BJ (cell line): Measurements from ENCODE around the gene ZNF205. TPM values are rescaled to one million over a fixed set of nuclear protein-coding genes. Genes with fewer than 3 reads are reported as not detected.
"Not testable (repeated sequence)": the region's sequence is repeated elsewhere in the genome, so short reads cannot be mapped to it uniquely, and the experiment has no call there.

Source experiments
- CTCF ChIA-PET: fragments of 350-600 bp; formaldehyde crosslinking; extraction: SDS; loops from one replicate; lab custom pipeline; 2021; ENCODE audit warnings: antibody characterized with exemption, inconsistent platforms; lab: Yijun Ruan, JAX
- POLR2A ChIA-PET: fragments of 300-600 bp; sonication (Branson Sonifier 250); formaldehyde crosslinking; extraction: SDS; loops from one replicate; lab custom pipeline; 2021; ENCODE audit warnings: antibody characterized with exemption; lab: Charles Lee
- DNase-seq: peaks from one replicate; pipeline ENCODE4 v3.0.0-alpha.2; 2011; ENCODE audit warnings: low read depth
- H3K27me3 ChIP-seq: 2 replicates; pipeline ENCODE4 v1.6.0; 2011; ENCODE audit warnings: low read length; ENCODE audit not compliant: control insufficient read depth, insufficient read depth
- H3K36me3 ChIP-seq: 2 replicates; pipeline ENCODE4 v1.5.1; 2011; ENCODE audit warnings: low read length; ENCODE audit not compliant: control insufficient read depth, insufficient read depth
- H3K4me3 ChIP-seq: 2 replicates; pipeline ENCODE4 v1.5.1; 2011; ENCODE audit warnings: low read depth, mild to moderate bottlenecking, control low read depth, low read length
- polyA plus RNA-seq: library from polyadenylated mRNA; depleted of rRNA; stranded (reverse); fragments of >200 nt; gene quantifications from 2 replicates; pipeline ENCODE4 v1.2.3, GENCODE V29; 2011; rRNA removed
- small RNA-seq: library from RNA; depleted of rRNA; stranded (forward); fragments of <200 nt; gene quantifications from one replicate; pipeline ENCODE3, GENCODE V24; 2012; ENCODE audit warnings: low replicate concordance, low read depth; ENCODE audit not compliant: insufficient read length
- TF ChIP-seq, protein P1 (sequence below): IDR thresholded peaks from 2 replicates; pipeline ENCODE4 v1.5.1; 2011; ENCODE audit warnings: low read depth, mild to moderate bottlenecking, control low read depth, inconsistent platforms, low read length, moderate library complexity; ENCODE audit not compliant: insufficient read depth

Gene ZNF205
- polyA plus RNA-seq, 1 experiment = 9.0 TPM

- ChIA-PET POLR2A (no interaction called here), CTCF (interaction anchor here (0.6 to 1.3 kb wide), 4 partner anchors 10 to 32 kb away, joined by 3 read pairs; no protein-coding TSS in a partner anchor)
- TF ChIP-seq, protein P1, sequence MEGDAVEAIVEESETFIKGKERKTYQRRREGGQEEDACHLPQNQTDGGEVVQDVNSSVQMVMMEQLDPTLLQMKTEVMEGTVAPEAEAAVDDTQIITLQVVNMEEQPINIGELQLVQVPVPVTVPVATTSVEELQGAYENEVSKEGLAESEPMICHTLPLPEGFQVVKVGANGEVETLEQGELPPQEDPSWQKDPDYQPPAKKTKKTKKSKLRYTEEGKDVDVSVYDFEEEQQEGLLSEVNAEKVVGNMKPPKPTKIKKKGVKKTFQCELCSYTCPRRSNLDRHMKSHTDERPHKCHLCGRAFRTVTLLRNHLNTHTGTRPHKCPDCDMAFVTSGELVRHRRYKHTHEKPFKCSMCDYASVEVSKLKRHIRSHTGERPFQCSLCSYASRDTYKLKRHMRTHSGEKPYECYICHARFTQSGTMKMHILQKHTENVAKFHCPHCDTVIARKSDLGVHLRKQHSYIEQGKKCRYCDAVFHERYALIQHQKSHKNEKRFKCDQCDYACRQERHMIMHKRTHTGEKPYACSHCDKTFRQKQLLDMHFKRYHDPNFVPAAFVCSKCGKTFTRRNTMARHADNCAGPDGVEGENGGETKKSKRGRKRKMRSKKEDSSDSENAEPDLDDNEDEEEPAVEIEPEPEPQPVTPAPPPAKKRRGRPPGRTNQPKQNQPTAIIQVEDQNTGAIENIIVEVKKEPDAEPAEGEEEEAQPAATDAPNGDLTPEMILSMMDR = no peak
- H3K27me3 ChIP-seq = peaks cover 8% of the 10 kb centered on the region; the same call in 1 of the 2 replicates
- H3K36me3 ChIP-seq = no peaks in the 10 kb centered on the region
- no peak for DNase-seq
- no peak overlapping the region for H3K4me3 ChIP-seq
Observed at GRCh38 chr16:3164121-3164991, 52.0 kb downstream of the ZNF205 start.

GRCh38 chr16:3165111-3165822, 52.9 kb downstream of the ZNF205 start:
- H3K4me3 ChIP-seq = no peak overlapping the region
- TF ChIP-seq, protein P1 = no peak
- ChIA-PET POLR2A (no interaction called here), CTCF (interaction anchor here (0.8 to 1.4 kb wide), 7 partner anchors 10 to 132 kb away, joined by 3 to 8 read pairs (median 4); no protein-coding TSS in a partner anchor)
- DNase-seq = no peak
- H3K27me3 ChIP-seq = peaks cover 12% of the 10 kb centered on the region
- no peaks in the 10 kb centered on the region for H3K36me3 ChIP-seq

- TF ChIP-seq, protein P1 = no peak
- no peaks in the 10 kb centered on the region for H3K36me3 ChIP-seq
- H3K4me3 ChIP-seq = no peak overlapping the region
- peaks cover 14% of the 10 kb centered on the region for H3K27me3 ChIP-seq
- DNase-seq = no peak
- ChIA-PET CTCF (interaction anchor here (0.6 to 1.4 kb wide), 12 partner anchors 9 to 133 kb away, joined by 3 to 8 read pairs (median 4); no protein-coding TSS in a partner anchor), POLR2A (no interaction called here)
Observed at GRCh38 chr16:3166505-3166886, 54.1 kb downstream of the ZNF205 start.

- POLR2A ChIA-PET, DNase-seq, H3K4me3 ChIP-seq, H3K36me3 ChIP-seq: not testable (repeated sequence)
- CTCF ChIA-PET = interaction anchor here (1.0 to 3.8 kb wide), 7 partner anchors 10 to 136 kb away, joined by 3 to 15 read pairs (median 7); no protein-coding TSS in a partner anchor
- peaks cover 14% of the 10 kb centered on the region for H3K27me3 ChIP-seq
Observed at GRCh38 chr16:3168729-3169128, 56.3 kb downstream of the ZNF205 start.

Small RNAs within 50 kb of the gene (small RNA-seq; reads per million reads assigned to genes)
- gene RNU1-22P = 0.63 reads per million

Other genes starting within 250 kb of the ZNF205 start
- gene FLYWCH2, start 229.4 kb upstream of the ZNF205 start, polyA plus RNA-seq = 25.6 and 39.9 TPM in 2 replicates
- gene FLYWCH1, start 200.7 kb upstream of the ZNF205 start, polyA plus RNA-seq = 16.2 and 25.4 TPM in 2 replicates
- not detected in 2 replicates for gene KREMEN2, start 148.3 kb upstream of the ZNF205 start, polyA plus RNA-seq
- 2.7 and 4.4 TPM in 2 replicates for gene PAQR4, start 143.2 kb upstream of the ZNF205 start, polyA plus RNA-seq
- gene PKMYT1, start 132.1 kb upstream of the ZNF205 start, polyA plus RNA-seq = 3.6 and 6.9 TPM in 2 replicates
- gene CLDN9, start 99.7 kb upstream of the ZNF205 start, polyA plus RNA-seq = not detected in 2 replicates
- gene CLDN6, start 94.4 kb upstream of the ZNF205 start, polyA plus RNA-seq = 0.12 TPM in 1 of 2 replicates, not detected in the other
- 218 and 282 TPM in 2 replicates for gene TNFRSF12A, start 92.2 kb upstream of the ZNF205 start, polyA plus RNA-seq
- gene HCFC1R1, start 88.6 kb upstream of the ZNF205 start, polyA plus RNA-seq = 26.2 and 33.7 TPM in 2 replicates
- gene THOC6, start 88.6 kb upstream of the ZNF205 start, polyA plus RNA-seq = 11.0 and 20.5 TPM in 2 replicates
- gene BICDL2, start 75.6 kb upstream of the ZNF205 start, polyA plus RNA-seq = 0.04 and 0.09 TPM in 2 replicates
- gene MMP25, start 66.0 kb upstream of the ZNF205 start, polyA plus RNA-seq = 0.01 and 0.02 TPM in 2 replicates
- 11.3 and 18.1 TPM in 2 replicates for gene IL32, start 46.9 kb upstream of the ZNF205 start, polyA plus RNA-seq
- gene ZSCAN10, start 13.3 kb upstream of the ZNF205 start, polyA plus RNA-seq = not detected in 2 replicates
- gene ZNF213, start 22.4 kb downstream of the ZNF205 start, polyA plus RNA-seq = 0.63 and 0.77 TPM in 2 replicates
- gene OR1F1, start 75.6 kb downstream of the ZNF205 start, polyA plus RNA-seq = 0.33 and 0.64 TPM in 2 replicates
- 4.0 and 4.8 TPM in 2 replicates for gene ZNF200, start 122.6 kb downstream of the ZNF205 start, polyA plus RNA-seq
- gene MEFV, start 144.0 kb downstream of the ZNF205 start, polyA plus RNA-seq = not detected in 2 replicates
- 12.9 and 14.2 TPM in 2 replicates for gene ZNF263, start 170.9 kb downstream of the ZNF205 start, polyA plus RNA-seq
- 2.0 and 3.7 TPM in 2 replicates for gene TIGD7, start 192.8 kb downstream of the ZNF205 start, polyA plus RNA-seq
- gene ZNF75A, start 192.9 kb downstream of the ZNF205 start, polyA plus RNA-seq = 9.6 and 13.6 TPM in 2 replicates
- gene OR2C1, start 243.3 kb downstream of the ZNF205 start, polyA plus RNA-seq = 0.17 TPM in 1 of 2 replicates, not detected in the other